SK-N-SH treated with all-trans-retinoic acid at 6 μM for 48 hours (cell line): Measurements from ENCODE around the gene CHFR.

Experiments used
- RARB ChIP-seq: fragments of 250-450 bp; sonication (Bioruptor Pico); IDR thresholded peaks from 2 replicates; pipeline ENCODE4 v1.8.0; 2021; ENCODE audit warnings: mild to moderate bottlenecking, moderate library complexity
- TF ChIP-seq, protein P1 (sequence below): fragments of 250-450 bp; sonication (Bioruptor Pico); IDR thresholded peaks from 2 replicates; pipeline ENCODE4 v1.5.0; 2020; ENCODE audit warnings: mild to moderate bottlenecking, moderate library complexity
- TF ChIP-seq, protein P2 (sequence below): fragments of 250-450 bp; sonication (Bioruptor Pico); IDR thresholded peaks from 2 replicates; pipeline ENCODE4 v1.8.0; 2020; ENCODE audit warnings: mild to moderate bottlenecking, moderate library complexity, borderline replicate concordance

DNA sequence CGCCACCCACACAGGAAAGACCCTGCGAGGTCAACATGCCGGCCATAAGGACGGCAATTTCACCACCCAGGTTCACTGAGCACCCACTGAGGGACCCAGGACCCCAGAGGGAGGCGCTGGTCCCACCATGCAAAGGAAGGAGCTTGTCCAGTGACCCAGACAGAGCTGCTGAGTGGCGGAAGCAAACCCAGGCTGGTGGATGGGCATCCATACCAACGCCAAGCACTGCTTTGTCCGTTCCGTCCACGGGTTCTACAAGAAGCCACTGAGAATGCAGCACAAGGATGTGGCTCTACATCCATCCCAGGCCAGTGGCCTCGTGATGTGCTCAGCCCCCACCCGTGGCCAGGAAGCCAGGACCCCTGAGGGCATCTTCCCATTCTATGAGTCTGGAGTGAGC, 34.9 kb downstream of the CHFR start:
- TF ChIP-seq, protein P1, sequence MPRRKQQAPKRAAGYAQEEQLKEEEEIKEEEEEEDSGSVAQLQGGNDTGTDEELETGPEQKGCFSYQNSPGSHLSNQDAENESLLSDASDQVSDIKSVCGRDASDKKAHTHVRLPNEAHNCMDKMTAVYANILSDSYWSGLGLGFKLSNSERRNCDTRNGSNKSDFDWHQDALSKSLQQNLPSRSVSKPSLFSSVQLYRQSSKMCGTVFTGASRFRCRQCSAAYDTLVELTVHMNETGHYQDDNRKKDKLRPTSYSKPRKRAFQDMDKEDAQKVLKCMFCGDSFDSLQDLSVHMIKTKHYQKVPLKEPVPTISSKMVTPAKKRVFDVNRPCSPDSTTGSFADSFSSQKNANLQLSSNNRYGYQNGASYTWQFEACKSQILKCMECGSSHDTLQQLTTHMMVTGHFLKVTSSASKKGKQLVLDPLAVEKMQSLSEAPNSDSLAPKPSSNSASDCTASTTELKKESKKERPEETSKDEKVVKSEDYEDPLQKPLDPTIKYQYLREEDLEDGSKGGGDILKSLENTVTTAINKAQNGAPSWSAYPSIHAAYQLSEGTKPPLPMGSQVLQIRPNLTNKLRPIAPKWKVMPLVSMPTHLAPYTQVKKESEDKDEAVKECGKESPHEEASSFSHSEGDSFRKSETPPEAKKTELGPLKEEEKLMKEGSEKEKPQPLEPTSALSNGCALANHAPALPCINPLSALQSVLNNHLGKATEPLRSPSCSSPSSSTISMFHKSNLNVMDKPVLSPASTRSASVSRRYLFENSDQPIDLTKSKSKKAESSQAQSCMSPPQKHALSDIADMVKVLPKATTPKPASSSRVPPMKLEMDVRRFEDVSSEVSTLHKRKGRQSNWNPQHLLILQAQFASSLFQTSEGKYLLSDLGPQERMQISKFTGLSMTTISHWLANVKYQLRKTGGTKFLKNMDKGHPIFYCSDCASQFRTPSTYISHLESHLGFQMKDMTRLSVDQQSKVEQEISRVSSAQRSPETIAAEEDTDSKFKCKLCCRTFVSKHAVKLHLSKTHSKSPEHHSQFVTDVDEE (CRISPR knock-in tag) = no peak
- TF ChIP-seq, protein P2, sequence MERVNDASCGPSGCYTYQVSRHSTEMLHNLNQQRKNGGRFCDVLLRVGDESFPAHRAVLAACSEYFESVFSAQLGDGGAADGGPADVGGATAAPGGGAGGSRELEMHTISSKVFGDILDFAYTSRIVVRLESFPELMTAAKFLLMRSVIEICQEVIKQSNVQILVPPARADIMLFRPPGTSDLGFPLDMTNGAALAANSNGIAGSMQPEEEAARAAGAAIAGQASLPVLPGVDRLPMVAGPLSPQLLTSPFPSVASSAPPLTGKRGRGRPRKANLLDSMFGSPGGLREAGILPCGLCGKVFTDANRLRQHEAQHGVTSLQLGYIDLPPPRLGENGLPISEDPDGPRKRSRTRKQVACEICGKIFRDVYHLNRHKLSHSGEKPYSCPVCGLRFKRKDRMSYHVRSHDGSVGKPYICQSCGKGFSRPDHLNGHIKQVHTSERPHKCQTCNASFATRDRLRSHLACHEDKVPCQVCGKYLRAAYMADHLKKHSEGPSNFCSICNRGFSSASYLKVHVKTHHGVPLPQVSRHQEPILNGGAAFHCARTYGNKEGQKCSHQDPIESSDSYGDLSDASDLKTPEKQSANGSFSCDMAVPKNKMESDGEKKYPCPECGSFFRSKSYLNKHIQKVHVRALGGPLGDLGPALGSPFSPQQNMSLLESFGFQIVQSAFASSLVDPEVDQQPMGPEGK (CRISPR knock-in tag) = no peak
- no peak for TF ChIP-seq RARB (CRISPR knock-in tag)
